Measurements from ENCODE around the gene PDHA2.

DNA sequence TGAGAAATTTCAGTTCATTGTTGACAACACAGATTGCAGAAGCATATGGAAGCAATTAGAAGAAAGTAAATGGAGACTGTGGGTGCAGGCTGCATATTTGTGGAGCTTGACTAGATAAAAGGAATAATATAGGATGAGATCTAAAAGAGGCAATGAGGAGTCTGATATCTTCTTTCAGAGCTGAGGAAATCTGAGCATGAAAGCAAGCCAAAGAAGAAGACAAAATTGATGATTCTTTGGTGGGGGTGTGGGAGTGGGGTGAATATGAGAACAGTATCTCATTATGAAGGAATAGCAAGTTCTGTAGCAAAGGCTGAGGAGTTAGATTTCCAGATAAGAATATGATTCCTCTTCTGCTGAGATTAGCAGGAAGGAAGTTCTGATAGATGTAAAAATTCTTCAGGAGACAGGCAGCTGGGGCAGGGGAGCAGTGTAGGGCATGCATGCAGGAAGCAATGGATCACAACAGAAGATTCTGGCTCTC lies 6.1 kb upstream of the PDHA2 start:
- TF ChIP-seq, protein P1, sequence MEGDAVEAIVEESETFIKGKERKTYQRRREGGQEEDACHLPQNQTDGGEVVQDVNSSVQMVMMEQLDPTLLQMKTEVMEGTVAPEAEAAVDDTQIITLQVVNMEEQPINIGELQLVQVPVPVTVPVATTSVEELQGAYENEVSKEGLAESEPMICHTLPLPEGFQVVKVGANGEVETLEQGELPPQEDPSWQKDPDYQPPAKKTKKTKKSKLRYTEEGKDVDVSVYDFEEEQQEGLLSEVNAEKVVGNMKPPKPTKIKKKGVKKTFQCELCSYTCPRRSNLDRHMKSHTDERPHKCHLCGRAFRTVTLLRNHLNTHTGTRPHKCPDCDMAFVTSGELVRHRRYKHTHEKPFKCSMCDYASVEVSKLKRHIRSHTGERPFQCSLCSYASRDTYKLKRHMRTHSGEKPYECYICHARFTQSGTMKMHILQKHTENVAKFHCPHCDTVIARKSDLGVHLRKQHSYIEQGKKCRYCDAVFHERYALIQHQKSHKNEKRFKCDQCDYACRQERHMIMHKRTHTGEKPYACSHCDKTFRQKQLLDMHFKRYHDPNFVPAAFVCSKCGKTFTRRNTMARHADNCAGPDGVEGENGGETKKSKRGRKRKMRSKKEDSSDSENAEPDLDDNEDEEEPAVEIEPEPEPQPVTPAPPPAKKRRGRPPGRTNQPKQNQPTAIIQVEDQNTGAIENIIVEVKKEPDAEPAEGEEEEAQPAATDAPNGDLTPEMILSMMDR (conservative IDR thresholded peaks at IDR 0.05 in 1 of 2, IDR thresholded peaks at IDR 0.05 in 1 of 2; ENCODE audit: low read depth in 1 of 2, low read length in 2 of 2), result no peak
- TF ChIP-seq EZH2 (IDR thresholded peaks at IDR 0.05; ENCODE audit: low read length, missing control alignments), result no peak

Data from fibroblast of lung (primary cell).